H9 (cell line): ENCODE results near the gene NCBP3. TPM values are rescaled to one million over a fixed set of nuclear protein-coding genes. Genes with fewer than 3 reads are reported as not detected.

Experiments used
- DNase-seq: peaks from one replicate; pipeline ENCODE4 v3.0.0-alpha.2; 2017
- H2AFZ ChIP-seq: one replicate; pipeline ENCODE4 v1.6.1; 2013; ENCODE audit warnings: mild to moderate bottlenecking, low read length, control low read depth, moderate library complexity
- H2AK5ac ChIP-seq: 2 replicates; pipeline ENCODE4 v1.6.1; 2013; ENCODE audit warnings: low read length, control low read depth, mixed read lengths; ENCODE audit not compliant: insufficient read length
- H2BK120ac ChIP-seq: one replicate; pipeline ENCODE4 v1.6.1; 2013; ENCODE audit warnings: low read depth, mild to moderate bottlenecking, low read length, control low read depth, inconsistent platforms; ENCODE audit not compliant: poor library complexity, severe bottlenecking
- H2BK12ac ChIP-seq: 2 replicates; pipeline ENCODE4 v1.6.1; 2013; ENCODE audit warnings: low read length, control low read depth, mixed read lengths, low read depth; ENCODE audit not compliant: insufficient read length
- H2BK15ac ChIP-seq: 2 replicates; pipeline ENCODE4 v1.6.1; 2013; ENCODE audit warnings: low read depth, low read length, control low read depth
- H2BK20ac ChIP-seq: one replicate; pipeline ENCODE4 v1.6.1; 2013; ENCODE audit warnings: low read depth, mild to moderate bottlenecking, low read length, control low read depth, inconsistent platforms; ENCODE audit not compliant: poor library complexity, severe bottlenecking
- H2BK5ac ChIP-seq: 2 replicates; pipeline ENCODE4 v1.6.1; 2013; ENCODE audit warnings: low read length, control low read depth, mixed read lengths; ENCODE audit not compliant: insufficient read length
- H3K14ac ChIP-seq: 2 replicates; pipeline ENCODE4 v1.6.1; 2013; ENCODE audit warnings: low read length, control low read depth; ENCODE audit not compliant: insufficient read depth
- H3K18ac ChIP-seq: 2 replicates; pipeline ENCODE4 v1.6.1; 2013; ENCODE audit warnings: low read depth, mild to moderate bottlenecking, mixed read lengths, low read length, control low read depth; ENCODE audit not compliant: insufficient read length
- H3K23ac ChIP-seq: 2 replicates; pipeline ENCODE4 v1.6.1; 2013; ENCODE audit warnings: low read length, control low read depth, mixed read lengths, low read depth; ENCODE audit not compliant: insufficient read length
- H3K23me2 ChIP-seq: 2 replicates; pipeline ENCODE4 v1.6.1; 2013; ENCODE audit warnings: low read depth, mild to moderate bottlenecking, mixed read lengths, low read length, control low read depth; ENCODE audit not compliant: insufficient read length, poor library complexity, severe bottlenecking
- H3K27ac ChIP-seq: 2 replicates; pipeline ENCODE4 v1.5.1; 2013; ENCODE audit warnings: low read length, control low read depth, mixed read lengths, low read depth; ENCODE audit not compliant: insufficient read length
- H3K27me3 ChIP-seq: 2 replicates; pipeline ENCODE4 v1.6.1; 2013; ENCODE audit warnings: low read length, control low read depth, inconsistent platforms; ENCODE audit not compliant: insufficient read depth
- H3K4ac ChIP-seq: 2 replicates; pipeline ENCODE4 v1.6.1; 2013; ENCODE audit warnings: low read depth, mild to moderate bottlenecking, control low read depth, inconsistent platforms, low read length, moderate library complexity
- H3K4me1 ChIP-seq: 2 replicates; pipeline ENCODE4 v1.6.1; 2013; ENCODE audit warnings: low read length, control low read depth, inconsistent platforms; ENCODE audit not compliant: insufficient read depth
- H3K4me2 ChIP-seq: 2 replicates; pipeline ENCODE4 v1.6.1; 2013; ENCODE audit warnings: low read length, control low read depth, mixed read lengths; ENCODE audit not compliant: insufficient read length, insufficient read depth
- H3K56ac ChIP-seq: 2 replicates; pipeline ENCODE4 v1.6.1; 2013; ENCODE audit warnings: low read depth, mild to moderate bottlenecking, mixed read lengths, low read length, control low read depth; ENCODE audit not compliant: insufficient read length
- H3K79me1 ChIP-seq: 2 replicates; pipeline ENCODE4 v1.6.1; 2013; ENCODE audit warnings: low read depth, mild to moderate bottlenecking, moderate library complexity, low read length, control low read depth, inconsistent platforms; ENCODE audit not compliant: insufficient read depth, poor library complexity, severe bottlenecking
- H3K79me2 ChIP-seq: 2 replicates; pipeline ENCODE4 v1.6.1; 2013; ENCODE audit warnings: low read length, control low read depth, inconsistent platforms; ENCODE audit not compliant: insufficient read depth
- H3K9ac ChIP-seq: 2 replicates; pipeline ENCODE4 v1.6.1; 2013; ENCODE audit warnings: low read length, control low read depth, mixed read lengths; ENCODE audit not compliant: insufficient read length; ENCODE audit errors: extremely low read depth
- H3K9me3 ChIP-seq: one replicate; pipeline ENCODE4 v1.6.1; 2013; ENCODE audit warnings: low read depth, low read length, inconsistent platforms; ENCODE audit not compliant: control insufficient read depth
- H3T11ph ChIP-seq: one replicate; pipeline ENCODE4 v1.6.1; 2013; ENCODE audit warnings: mild to moderate bottlenecking, low read length, control low read depth, inconsistent platforms
- H4K20me1 ChIP-seq: one replicate; pipeline ENCODE4 v1.6.1; 2013; ENCODE audit not compliant: control insufficient read depth, insufficient read length, insufficient read depth
- H4K5ac ChIP-seq: 2 replicates; pipeline ENCODE4 v1.6.1; 2013; ENCODE audit warnings: low read depth, mild to moderate bottlenecking, mixed read lengths, low read length, control low read depth; ENCODE audit not compliant: insufficient read length
- H4K8ac ChIP-seq: replicated peaks from 2 replicates; pipeline ENCODE4 v1.6.1; 2013; ENCODE audit warnings: low read length, control low read depth, mixed read lengths, low read depth; ENCODE audit not compliant: insufficient read length
- H4K91ac ChIP-seq: 2 replicates; pipeline ENCODE4 v1.6.1; 2013; ENCODE audit warnings: low read depth, mild to moderate bottlenecking, moderate library complexity, mixed read lengths, low read length, control low read depth; ENCODE audit not compliant: insufficient read length
- H3K27ac Mint-ChIP-seq, 3 experiments: 2 replicates in 2 of 3; 3 replicates in 1 of 3; pipeline ENCODE4 v1.8.0; 2020 to 2021; ENCODE audit warnings: mixed read lengths in 3 of 3, mild to moderate bottlenecking in 1 of 3, moderate library complexity in 1 of 3
- H3K27me3 Mint-ChIP-seq: 2 replicates; pipeline ENCODE4 v1.8.0; 2021; ENCODE audit warnings: low read depth, mild to moderate bottlenecking, moderate library complexity, mixed read lengths
- H3K36me3 Mint-ChIP-seq, 3 experiments: 2 replicates in 2 of 3; 3 replicates in 1 of 3; pipeline ENCODE4 v1.8.0; 2020 to 2021; ENCODE audit warnings: low read depth in 3 of 3, mixed read lengths in 3 of 3; ENCODE audit not compliant: insufficient read depth in 1 of 3
- H3K4me1 Mint-ChIP-seq, 2 experiments: 2 replicates each; pipeline ENCODE4 v1.8.0; 2020; ENCODE audit warnings: mixed read lengths in 2 of 2
- H3K4me3 Mint-ChIP-seq, 2 experiments: 2 replicates in 1 of 2; 3 replicates in 1 of 2; pipeline ENCODE4 v1.8.0; 2020 to 2021; ENCODE audit warnings: mild to moderate bottlenecking in 2 of 2, mixed read lengths in 2 of 2, moderate library complexity in 1 of 2
- H3K9me3 Mint-ChIP-seq, 2 experiments: 2 replicates in 1 of 2; 3 replicates in 1 of 2; pipeline ENCODE4 v1.8.0; 2020; ENCODE audit warnings: mild to moderate bottlenecking in 2 of 2, mixed read lengths in 2 of 2, moderate library complexity in 1 of 2
- CTCF ChIP-seq: fragments of 200-600 bp; sonication (generic); conservative IDR thresholded peaks from 3 replicates; pipeline ENCODE4 v1.8.0; 2021; ENCODE audit warnings: antibody characterized with exemption, mild to moderate bottlenecking
- WGBS: extraction: QIAGEN DNeasy Blood & Tissue Kit; methylation state at CpG from one replicate; pipeline ENCODE4 v1.1.7; 2013; ENCODE audit warnings: missing lambda C conversion rate, low lambda C conversion rate, mixed read lengths; ENCODE audit not compliant: insufficient read length; ENCODE audit errors: extremely low coverage; 5-methylcytosine and 5-hydroxymethylcytosine counted together
- total RNA-seq: library from RNA; stranded (reverse); gene quantifications from 2 replicates; pipeline ENCODE4 v1.2.1, GENCODE V29; 2021

NCBP3 gene
- total RNA-seq, 1 experiment from 2014 or later, result 45.7 TPM

- no CpG with 5 or more reads among the region's 3 CpGs for WGBS
- Mint-ChIP-seq H3K4me1 (no peaks in the 10 kb centered on the region; a peak in 2 of 4 replicates), H3K9me3 (peaks cover 11 to 12% of the 10 kb centered on the region in 2 experiments; a peak in 4 of 5 replicates), H3K27me3 (peaks cover 3% of the 10 kb centered on the region; the same call in 1 of the 2 replicates), H3K4me3 (no peak overlapping the region), H3K27ac (peak overlapping the region in 1 of 3 experiments; percentile 34; a peak in 1 of 7 replicates), H3K36me3 (peaks cover 0 to 13% (median 13%) of the 10 kb centered on the region in 3 experiments; a peak in 5 of 7 replicates)
- Histone ChIP-seq H3K56ac (peak overlapping the region; percentile 26), H2BK12ac (no peak overlapping the region), H3K23me2 (no peaks in the 10 kb centered on the region), H3K14ac (no peak overlapping the region; the same call in 1 of the 2 replicates), H2BK120ac (no peak overlapping the region), H4K8ac (no peak overlapping the region), H2BK15ac (no peak overlapping the region), H2AK5ac (no peak overlapping the region), H4K91ac (no peak overlapping the region), H4K20me1 (no peaks in the 10 kb centered on the region), H2AFZ (no peak overlapping the region), H3K4ac (no peak overlapping the region), H3K18ac (no peak overlapping the region), H3T11ph (no peak overlapping the region), H3K27me3 (no peaks in the 10 kb centered on the region), H3K27ac (no peak overlapping the region), H3K4me2 (no peak overlapping the region), H4K5ac (no peak overlapping the region), H3K9ac (no peak overlapping the region), H3K9me3 (no peaks in the 10 kb centered on the region), H3K79me2 (no peaks in the 10 kb centered on the region), H2BK5ac (no peak overlapping the region), H2BK20ac (no peak overlapping the region), H3K4me1 (no peaks in the 10 kb centered on the region), H3K79me1 (no peaks in the 10 kb centered on the region), H3K23ac (no peak overlapping the region)
- TF ChIP-seq CTCF, result no peak
- DNase-seq, result no peak
Observed at GRCh38 chr17:3763777-3764170, 82.3 kb downstream of the NCBP3 start.
